H1 (cell line): ENCODE measurements around the gene XDH. TPM values are rescaled to one million over a fixed set of nuclear protein-coding genes. Genes with fewer than 3 reads are reported as not detected.

Experiments
- CTCF ChIA-PET: fragments of 300-600 bp; sonication (Branson Sonifier 250); formaldehyde crosslinking; loops from one replicate; lab custom pipeline; 2021; ENCODE audit not compliant: partially characterized antibody; lab: Charles Lee
- POLR2A ChIA-PET: fragments of 300-600 bp; sonication (Branson Sonifier 250); formaldehyde crosslinking; loops from one replicate; lab custom pipeline; 2021; ENCODE audit warnings: inconsistent platforms; ENCODE audit not compliant: partially characterized antibody; lab: Charles Lee
- DNase-seq, 2 experiments: peaks; one replicate each; pipeline versions ENCODE4 v3.0.0 to v3.0.0-alpha.2; 2010 to 2022; ENCODE audit warnings: low spot score in 2 of 2, low read depth in 1 of 2, mixed read lengths in 1 of 2
- FAIRE-seq: peaks from 2 replicates; lab custom pipeline; 2011; peaks lifted over from hg19 to GRCh38; lab: Jason Lieb, UNC
- H2AFZ ChIP-seq: 2 replicates; pipeline ENCODE4 v1.8.1; 2012; ENCODE audit warnings: low read length, inconsistent platforms
- H2AK5ac ChIP-seq: 2 replicates; pipeline ENCODE4 v1.6.1; 2013; ENCODE audit warnings: low read depth, low read length
- H2BK120ac ChIP-seq: replicated peaks from 2 replicates; pipeline ENCODE3; 2013; ENCODE audit warnings: low read depth, low read length, inconsistent platforms
- H2BK12ac ChIP-seq: 2 replicates; pipeline ENCODE4 v1.6.1; 2013; ENCODE audit warnings: low read depth, low read length
- H2BK15ac ChIP-seq: 2 replicates; pipeline ENCODE4 v1.6.1; 2013; ENCODE audit warnings: low read length
- H2BK20ac ChIP-seq: 2 replicates; pipeline ENCODE4 v1.6.1; 2013; ENCODE audit warnings: low read length
- H2BK5ac ChIP-seq: 2 replicates; pipeline ENCODE4 v1.6.1; 2013; ENCODE audit warnings: low read depth, low read length
- H3K14ac ChIP-seq: 2 replicates; pipeline ENCODE4 v1.6.1; 2013; ENCODE audit warnings: inconsistent platforms; ENCODE audit not compliant: insufficient read length
- H3K18ac ChIP-seq: 2 replicates; pipeline ENCODE4 v1.6.1; 2013; ENCODE audit warnings: low read length; ENCODE audit errors: extremely low read depth
- H3K23ac ChIP-seq: 2 replicates; pipeline ENCODE4 v1.6.1; 2013; ENCODE audit warnings: inconsistent platforms; ENCODE audit not compliant: insufficient read length
- H3K23me2 ChIP-seq: 2 replicates; pipeline ENCODE4 v1.6.1; 2013; ENCODE audit warnings: low read depth, low read length
- H3K27ac ChIP-seq: 2 replicates; pipeline ENCODE4 v1.6.1; 2011; ENCODE audit warnings: low read depth, low read length, inconsistent platforms
- H3K27me3 ChIP-seq, 4 experiments: replicated peaks in 1 of 4; 1 replicate in 1 of 4; 2 replicates in 3 of 4; pipeline versions ENCODE4 v1.6.1 to v1.8.1; 2011 to 2013; ENCODE audit warnings: low read length in 3 of 4, mild to moderate bottlenecking in 3 of 4, inconsistent platforms in 2 of 4, mixed read lengths in 2 of 4, moderate library complexity in 1 of 4; ENCODE audit not compliant: control insufficient read depth in 3 of 4, insufficient read depth in 3 of 4; ENCODE audit errors: extremely low read depth in 1 of 4
- H3K36me3 ChIP-seq, 4 experiments: 2 replicates each; pipeline versions ENCODE4 v1.6.1 to v1.8.1; 2011 to 2013; ENCODE audit warnings: mild to moderate bottlenecking in 4 of 4, low read length in 3 of 4, moderate library complexity in 2 of 4, control low read depth in 1 of 4, inconsistent platforms in 1 of 4; ENCODE audit not compliant: insufficient read depth in 4 of 4, control insufficient read depth in 2 of 4
- H3K4ac ChIP-seq: replicated peaks from 2 replicates; pipeline ENCODE3; 2013; ENCODE audit warnings: low read length, low read depth, mixed read lengths, inconsistent platforms; ENCODE audit not compliant: insufficient read length
- H3K4me1 ChIP-seq, 4 experiments: replicated peaks in 1 of 4; 1 replicate in 1 of 4; 2 replicates in 3 of 4; pipeline versions ENCODE4 v1.6.1 to v1.8.1; 2011 to 2013; ENCODE audit warnings: low read length in 3 of 4, inconsistent platforms in 2 of 4, mixed read lengths in 1 of 4; ENCODE audit not compliant: insufficient read depth in 4 of 4, control insufficient read depth in 3 of 4
- H3K4me2 ChIP-seq, 2 experiments: 2 replicates each; pipeline versions ENCODE4 v1.6.1 to v1.8.1; 2011 to 2013; ENCODE audit warnings: low read depth in 2 of 2, low read length in 2 of 2, control low read depth in 1 of 2, inconsistent platforms in 1 of 2, mild to moderate bottlenecking in 1 of 2; ENCODE audit not compliant: insufficient read depth in 1 of 2
- H3K4me3 ChIP-seq, 4 experiments: fragments of 200-600, 300-600 bp in 1 of 4; sonication (generic), shearing (Covaris generic), sonication (Bioruptor Twin) in 1 of 4; 2 replicates each; pipeline versions ENCODE4 v1.5.1 to v1.8.1; 2011 to 2016; ENCODE audit warnings: low read length in 4 of 4, low read depth in 3 of 4, control low read depth in 2 of 4, inconsistent platforms in 2 of 4, mild to moderate bottlenecking in 2 of 4, mixed read lengths in 1 of 4, moderate library complexity in 1 of 4; ENCODE audit not compliant: insufficient read depth in 2 of 4; ENCODE audit errors: extremely low read depth in 1 of 4
- H3K56ac ChIP-seq: replicated peaks from 2 replicates; pipeline ENCODE3; 2013; ENCODE audit warnings: low read depth, mild to moderate bottlenecking, mixed read lengths, low read length, inconsistent platforms; ENCODE audit not compliant: insufficient read length
- H3K79me1 ChIP-seq: 2 replicates; pipeline ENCODE4 v1.6.1; 2013; ENCODE audit warnings: low read depth, low read length, control low read depth
- H3K79me2 ChIP-seq, 2 experiments: 2 replicates each; pipeline versions ENCODE4 v1.6.1 to v1.8.1; 2012 to 2013; ENCODE audit warnings: low read length in 2 of 2, mild to moderate bottlenecking in 2 of 2, inconsistent platforms in 1 of 2; ENCODE audit not compliant: insufficient read depth in 2 of 2, control insufficient read depth in 1 of 2
- H3K9ac ChIP-seq, 4 experiments: replicated peaks in 1 of 4; 1 replicate in 1 of 4; 2 replicates in 3 of 4; pipeline versions ENCODE4 v1.6.1 to v1.8.1; 2011 to 2013; ENCODE audit warnings: low read depth in 3 of 4, low read length in 3 of 4, control low read depth in 2 of 4, mild to moderate bottlenecking in 2 of 4, moderate library complexity in 2 of 4, inconsistent platforms in 1 of 4; ENCODE audit errors: extremely low read depth in 1 of 4
- H3K9me3 ChIP-seq, 2 experiments: 2 replicates each; pipeline versions ENCODE4 v1.6.1 to v1.8.1; 2012 to 2013; ENCODE audit warnings: mild to moderate bottlenecking in 2 of 2, moderate library complexity in 2 of 2, control low read depth in 1 of 2, inconsistent platforms in 1 of 2, low read depth in 1 of 2, low read length in 1 of 2, mixed read lengths in 1 of 2; ENCODE audit not compliant: insufficient read depth in 2 of 2
- H4K20me1 ChIP-seq, 2 experiments: replicated peaks in 1 of 2; 2 replicates each; pipeline versions ENCODE3 to v1.8.1; 2011 to 2013; ENCODE audit warnings: inconsistent platforms in 2 of 2, low read length in 2 of 2, mild to moderate bottlenecking in 1 of 2; ENCODE audit not compliant: insufficient read depth in 2 of 2, control insufficient read depth in 1 of 2
- H4K5ac ChIP-seq: 2 replicates; pipeline ENCODE4 v1.6.1; 2013; ENCODE audit warnings: low read length, low read depth, mixed read lengths, inconsistent platforms; ENCODE audit not compliant: insufficient read length
- H4K8ac ChIP-seq: 2 replicates; pipeline ENCODE4 v1.8.0; 2013; ENCODE audit warnings: mild to moderate bottlenecking, moderate library complexity, low read length, inconsistent platforms; ENCODE audit not compliant: insufficient read depth; ENCODE audit errors: extremely low read depth
- H4K91ac ChIP-seq: replicated peaks from 2 replicates; pipeline ENCODE3; 2013; ENCODE audit warnings: low read length, mixed read lengths, inconsistent platforms; ENCODE audit not compliant: insufficient read length
- BRCA1 ChIP-seq: IDR thresholded peaks from 2 replicates; pipeline ENCODE4 v1.6.1; 2012; ENCODE audit warnings: low read depth, low read length, improper control_type of control experiment
- CBX5 ChIP-seq: fragments of 300-800, 300-1000 bp; sonication (generic); IDR thresholded peaks from 2 replicates; pipeline ENCODE4 v1.7.1; 2016; ENCODE audit warnings: antibody characterized with exemption, low read length, low read depth
- CHD2 ChIP-seq: IDR thresholded peaks from 2 replicates; pipeline ENCODE4 v1.6.1; 2012; ENCODE audit warnings: low read length, improper control_type of control experiment
- CTCF ChIP-seq, 3 experiments: IDR thresholded peaks; 1 replicate in 2 of 3; 2 replicates in 1 of 3; pipeline versions ENCODE4 v1.5.1 to v1.6.1; 2011; ENCODE audit warnings: low read length in 3 of 3, mild to moderate bottlenecking in 3 of 3, inconsistent platforms in 2 of 3, low read depth in 1 of 3, moderate library complexity in 1 of 3; ENCODE audit not compliant: insufficient read depth in 1 of 3; ENCODE audit errors: control extremely low read depth in 1 of 3
- HDAC2 ChIP-seq, 2 experiments: fragments of 300-600 bp in 1 of 2; sonication (generic) in 1 of 2; IDR thresholded peaks; 2 replicates each; pipeline ENCODE4 v1.6.1; 2011 to 2012; ENCODE audit warnings: low read depth in 2 of 2, low read length in 2 of 2, mild to moderate bottlenecking in 2 of 2, moderate library complexity in 2 of 2, borderline replicate concordance in 1 of 2, inconsistent platforms in 1 of 2
- JUN ChIP-seq: IDR thresholded peaks from 2 replicates; pipeline ENCODE4 v1.6.1; 2011; ENCODE audit warnings: low read depth, mild to moderate bottlenecking, improper control_type of control experiment, low read length
- MAFK ChIP-seq: IDR thresholded peaks from 2 replicates; pipeline ENCODE4 v1.6.1; 2012; ENCODE audit warnings: low read depth, mild to moderate bottlenecking, improper control_type of control experiment, low read length
- RBBP5 ChIP-seq: IDR thresholded peaks from 2 replicates; pipeline ENCODE4 v1.7.1; 2012; ENCODE audit warnings: low read depth, mild to moderate bottlenecking, inconsistent platforms, low read length, moderate library complexity, borderline replicate concordance
- SUZ12 ChIP-seq: fragments of 200-600 bp; sonication (generic); IDR thresholded peaks from 2 replicates; pipeline ENCODE4 v1.6.1; 2012; ENCODE audit warnings: mild to moderate bottlenecking, inconsistent platforms, low read length, moderate library complexity, mixed read lengths
- TAF7 ChIP-seq: optimal IDR thresholded peaks from 2 replicates; pipeline ENCODE3; 2011; ENCODE audit warnings: low read depth, mild to moderate bottlenecking, inconsistent platforms, low read length, moderate library complexity, borderline replicate concordance
- WGBS, 2 experiments: shearing (Covaris generic) in 1 of 2; methylation state at CpG; one replicate each; pipeline versions ENCODE4 v1.1.6 to v1.1.7; 2013 to 2015; ENCODE audit warnings: low lambda C conversion rate in 2 of 2, mixed read lengths in 2 of 2, inconsistent platforms in 1 of 2, low coverage in 1 of 2, missing lambda C conversion rate in 1 of 2; ENCODE audit not compliant: insufficient replicate concordance in 2 of 2, insufficient coverage in 1 of 2, insufficient read length in 1 of 2; ENCODE audit errors: extremely low coverage in 1 of 2, missing lambda C conversion rate in 1 of 2; 5-methylcytosine and 5-hydroxymethylcytosine counted together
- polyA plus RNA-seq, 7 experiments: library from polyadenylated mRNA; depleted of rRNA in 3 of 7; stranded (reverse) in 5 of 7; unstranded in 2 of 7; fragments of >200 nt in 5 of 7; fragments of 200-250 nt in 2 of 7; gene quantifications; 1 replicate in 5 of 7; 2 replicates in 1 of 7; 4 replicates in 1 of 7; pipeline versions ENCODE4 v1.2.1 to v1.2.3, GENCODE V29; 2011 to 2013; ENCODE audit warnings: missing spikeins in 2 of 7, mixed read lengths in 2 of 7
- total RNA-seq: library from RNA; stranded (reverse); fragmentation: NEBNext Ultra II Directional; extraction: Animal tissue kit (Norgen Biotek cat#: 25700); gene quantifications from 2 replicates; pipeline ENCODE4 v1.2.1, GENCODE V29; 2021
- TF ChIP-seq, protein P1 (sequence below): IDR thresholded peaks from 2 replicates; pipeline ENCODE4 v1.6.1; 2012; ENCODE audit warnings: inconsistent platforms

The XDH gene
- total and polyA plus RNA-seq, 2 of the 8 experiments (the other 6 are each of a cell fraction or from before 2014, with no cell fraction given): 0.68 to 1.2 TPM

GRCh38 chr2:31286230-31286629, 128.3 kb downstream of the XDH start:
- Histone ChIP-seq H3K79me1 (no peaks in the 10 kb centered on the region), H3K4me1 (no peaks in the 10 kb centered on the region), H4K20me1 (no peaks in the 10 kb centered on the region), H3K56ac (no peak overlapping the region), H2BK20ac (no peak overlapping the region), H3K9ac (no peak overlapping the region), H3K36me3 (no peaks in the 10 kb centered on the region), H3K79me2 (no peaks in the 10 kb centered on the region), H2BK120ac (no peak overlapping the region), H2BK15ac (no peak overlapping the region), H3K9me3 (no peaks in the 10 kb centered on the region), H3K23me2 (no peaks in the 10 kb centered on the region), H3K4ac (no peak overlapping the region), H3K27me3 (no peaks in the 10 kb centered on the region), H2BK12ac (no peak overlapping the region), H3K4me3 (no peak overlapping the region), H3K4me2 (no peak overlapping the region), H2BK5ac (no peak overlapping the region), H4K8ac (no peak overlapping the region), H3K23ac (no peak overlapping the region), H3K27ac (no peak overlapping the region), H2AFZ (no peak overlapping the region), H2AK5ac (no peak overlapping the region), H4K5ac (no peak overlapping the region), H4K91ac (no peak overlapping the region), H3K18ac (no peak overlapping the region), H3K14ac (no peak overlapping the region)
- 86% methylated on average over 4 of the region's 4 CpGs; no CpG with 5 or more reads in 1 of the 2 experiments for WGBS, 2 experiments
- ChIA-PET POLR2A (no interaction called here), CTCF (interaction anchor here (0.7 to 2.1 kb wide), 5 partner anchors 9 to 574 kb away, joined by 3 to 6 read pairs (median 4); no protein-coding TSS in a partner anchor)
- DNase-seq: no peak
- no peak for FAIRE-seq
- no peak for TF ChIP-seq HDAC2 (IDR thresholded peaks at IDR 0.05; ENCODE audit: borderline replicate concordance in 1 of 2, low read depth in 2 of 2, low read length in 2 of 2)
- no peak for TF ChIP-seq CBX5
- TF ChIP-seq, protein P1, sequence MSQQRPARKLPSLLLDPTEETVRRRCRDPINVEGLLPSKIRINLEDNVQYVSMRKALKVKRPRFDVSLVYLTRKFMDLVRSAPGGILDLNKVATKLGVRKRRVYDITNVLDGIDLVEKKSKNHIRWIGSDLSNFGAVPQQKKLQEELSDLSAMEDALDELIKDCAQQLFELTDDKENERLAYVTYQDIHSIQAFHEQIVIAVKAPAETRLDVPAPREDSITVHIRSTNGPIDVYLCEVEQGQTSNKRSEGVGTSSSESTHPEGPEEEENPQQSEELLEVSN: no peak
- TF ChIP-seq MAFK: no peak
- no peak for TF ChIP-seq CHD2
- no peak for TF ChIP-seq BRCA1
- TF ChIP-seq JUN: no peak
- no peak for TF ChIP-seq RBBP5
- no peak for TF ChIP-seq TAF7
- TF ChIP-seq SUZ12: no peak
- no peak for TF ChIP-seq CTCF (IDR thresholded peaks at IDR 0.05; ENCODE audit: control extremely low read depth in 1 of 3, insufficient read depth in 1 of 3, low read depth in 1 of 3, low read length in 3 of 3)
